ENCODE data around the gene RASAL2.
"Not testable (repeated sequence)": the region's sequence is repeated elsewhere in the genome, so short reads cannot be mapped to it uniquely, and the experiment has no call there.

The RASAL2 gene

DNA sequence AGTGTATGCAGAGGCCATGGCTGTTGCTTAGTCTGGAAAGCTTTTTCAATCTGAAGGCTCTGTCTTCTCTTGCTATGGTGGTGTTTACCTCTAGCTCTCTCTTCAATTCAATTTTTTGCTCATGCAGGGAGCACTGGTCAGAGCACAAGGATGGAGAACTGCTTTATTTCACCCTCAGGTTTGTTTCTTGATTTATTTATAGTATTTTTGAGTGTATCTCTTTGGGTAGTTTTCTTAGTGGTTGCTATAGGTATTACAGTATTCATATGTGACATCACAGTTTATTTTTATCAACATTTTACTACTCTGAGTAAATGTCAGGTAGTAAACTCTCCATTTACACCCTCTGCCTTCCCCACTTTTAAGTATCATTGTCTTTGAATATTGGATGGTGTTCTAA is 147.9 kb downstream of the RASAL2 start:
- no peak for DNase-seq

DNA sequence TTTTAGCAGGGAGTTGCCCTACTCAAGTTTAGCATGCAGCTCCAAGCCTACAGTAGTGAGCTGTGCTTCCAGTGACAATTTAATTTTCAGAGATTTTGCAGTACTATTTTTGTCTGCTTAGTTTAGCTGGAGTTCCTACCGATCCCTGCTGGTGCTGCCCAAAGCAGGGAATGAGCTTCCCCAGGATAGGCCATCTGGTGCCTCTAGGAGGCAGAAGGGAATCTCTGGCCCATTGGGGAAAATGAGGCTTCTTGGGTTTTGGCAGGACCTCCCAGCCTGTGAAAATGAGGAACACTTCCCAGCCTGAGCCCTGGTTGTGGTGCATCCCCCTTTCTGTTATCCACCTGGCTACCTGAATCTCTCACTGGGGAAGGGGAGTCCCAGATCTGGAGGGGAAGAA is 149.2 kb downstream of the RASAL2 start:
- no peak for DNase-seq

- no peak for DNase-seq
Observed at GRCh38 chr1:178243890-178244289, 150.0 kb downstream of the RASAL2 start.

GRCh38 chr1:178248284-178248683 is 154.4 kb downstream of the RASAL2 start:
- DNase-seq, result not testable (repeated sequence)

GRCh38 chr1:178253581-178253980 is 159.7 kb downstream of the RASAL2 start:
- DNase-seq, result not testable (repeated sequence)

DNA sequence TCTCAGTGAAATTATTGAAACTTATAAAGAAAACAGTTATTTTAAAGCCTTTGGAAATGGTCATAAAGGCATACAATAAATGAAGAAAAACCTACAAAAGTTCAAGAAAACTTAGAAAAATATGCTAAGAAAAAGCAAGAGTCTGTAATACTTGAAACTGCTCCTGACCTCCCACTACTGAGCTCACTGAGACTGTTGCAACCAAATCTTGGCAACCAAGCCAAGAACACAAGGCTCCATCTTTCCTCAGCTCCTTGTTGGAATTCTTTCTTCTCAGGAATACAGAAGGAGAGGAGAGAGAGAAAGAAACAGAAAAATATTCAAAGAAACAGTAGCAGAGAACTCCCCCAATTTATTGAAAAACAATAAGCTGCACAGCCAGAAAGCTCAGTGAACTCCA is 160.5 kb downstream of the RASAL2 start:
- no peak for DNase-seq

- no peak for DNase-seq
Observed at GRCh38 chr1:178258536-178258935, 164.6 kb downstream of the RASAL2 start.

- DNase-seq, result no peak
Observed at GRCh38 chr1:178262120-178262500, 168.2 kb downstream of the RASAL2 start.

GRCh38 chr1:178263341-178263740 is 169.4 kb downstream of the RASAL2 start:
- no peak for DNase-seq

DNA sequence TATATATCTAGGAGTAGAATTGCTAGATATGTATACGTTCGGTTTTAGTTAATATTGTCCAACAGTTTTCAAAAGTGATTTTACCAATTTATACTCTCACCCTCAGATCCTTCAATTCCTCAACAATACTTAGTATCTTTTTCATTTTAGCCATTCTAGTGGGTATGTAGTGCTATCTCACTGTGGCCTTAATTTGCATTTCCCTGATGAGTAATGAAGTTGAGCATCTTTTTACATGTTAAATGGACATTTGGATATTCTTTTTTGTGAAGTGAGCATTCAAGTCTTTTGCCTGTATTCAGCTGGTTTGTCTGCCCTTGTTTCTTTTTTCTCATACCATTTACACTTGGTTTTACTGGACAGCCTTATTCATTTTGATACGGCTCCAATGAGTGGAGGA is 172.2 kb downstream of the RASAL2 start:
- DNase-seq, result no peak

GRCh38 chr1:178266619-178267066 is 172.7 kb downstream of the RASAL2 start:
- DNase-seq, result no peak

DNA sequence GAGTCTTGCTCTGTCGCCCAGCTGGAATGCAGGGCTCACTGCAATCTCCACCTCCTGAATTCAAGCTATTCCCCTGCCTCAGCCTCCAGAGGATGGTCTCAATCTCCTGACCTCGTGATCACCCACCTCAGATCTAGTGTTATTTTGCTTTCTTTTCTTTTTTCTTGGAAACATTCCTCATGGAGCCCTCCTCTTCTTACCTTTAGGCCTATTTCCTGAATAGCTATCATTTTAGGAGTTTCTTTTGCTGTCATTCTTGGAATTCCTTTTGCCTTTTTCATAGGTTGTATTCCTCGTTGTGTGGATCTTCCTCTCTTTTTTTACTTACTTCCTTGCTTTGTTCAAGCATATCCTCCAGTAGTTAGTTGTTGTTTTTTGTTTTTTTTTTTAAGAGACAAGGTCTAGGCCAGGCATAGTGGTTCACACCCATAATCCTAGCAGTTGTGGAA is 173.8 kb downstream of the RASAL2 start:
- DNase-seq, result no peak

GRCh38 chr1:178271471-178271870 is 177.6 kb downstream of the RASAL2 start:
- DNase-seq, result no peak

- no peak for DNase-seq
Observed at GRCh38 chr1:178273707-178274410, 180.0 kb downstream of the RASAL2 start.

DNA sequence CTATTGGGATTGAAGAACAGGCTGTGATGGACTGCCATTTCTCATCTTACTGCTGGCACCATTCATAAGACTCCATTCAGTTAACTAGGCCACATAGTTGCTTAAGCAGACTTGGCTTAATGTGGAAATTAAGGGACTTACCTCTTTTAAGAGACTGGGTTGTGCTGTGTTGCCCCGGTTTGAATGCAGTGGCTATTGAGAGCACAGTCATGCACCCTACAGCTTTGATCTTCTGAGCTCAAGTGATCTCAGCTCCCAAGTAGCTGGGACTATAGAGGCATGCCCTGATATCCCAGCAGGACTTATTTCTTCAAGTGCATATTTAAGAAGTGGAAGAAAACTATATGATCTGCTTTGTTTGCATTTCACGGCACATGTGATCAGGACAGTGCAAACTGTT is 181.1 kb downstream of the RASAL2 start:
- no peak for DNase-seq

DNA sequence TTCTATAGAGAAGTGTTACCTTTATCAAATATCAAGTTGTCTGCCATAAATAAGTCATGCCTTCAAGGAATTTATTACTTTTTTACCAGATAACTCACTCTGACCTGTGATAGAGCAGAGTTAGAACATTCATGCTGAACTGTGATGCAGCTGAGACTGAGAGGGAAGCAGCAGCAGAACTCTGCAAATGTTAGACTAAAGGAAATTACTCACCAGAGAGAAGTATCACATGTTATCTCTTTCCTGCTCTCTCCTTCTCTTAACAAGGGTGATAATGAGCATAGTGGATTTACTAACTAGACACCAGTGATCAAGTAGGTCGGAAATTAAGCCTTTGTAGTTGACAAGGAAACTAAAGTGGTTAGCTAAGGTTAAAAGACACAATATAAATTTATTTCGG is 181.6 kb downstream of the RASAL2 start:
- DNase-seq, result no peak

DNA sequence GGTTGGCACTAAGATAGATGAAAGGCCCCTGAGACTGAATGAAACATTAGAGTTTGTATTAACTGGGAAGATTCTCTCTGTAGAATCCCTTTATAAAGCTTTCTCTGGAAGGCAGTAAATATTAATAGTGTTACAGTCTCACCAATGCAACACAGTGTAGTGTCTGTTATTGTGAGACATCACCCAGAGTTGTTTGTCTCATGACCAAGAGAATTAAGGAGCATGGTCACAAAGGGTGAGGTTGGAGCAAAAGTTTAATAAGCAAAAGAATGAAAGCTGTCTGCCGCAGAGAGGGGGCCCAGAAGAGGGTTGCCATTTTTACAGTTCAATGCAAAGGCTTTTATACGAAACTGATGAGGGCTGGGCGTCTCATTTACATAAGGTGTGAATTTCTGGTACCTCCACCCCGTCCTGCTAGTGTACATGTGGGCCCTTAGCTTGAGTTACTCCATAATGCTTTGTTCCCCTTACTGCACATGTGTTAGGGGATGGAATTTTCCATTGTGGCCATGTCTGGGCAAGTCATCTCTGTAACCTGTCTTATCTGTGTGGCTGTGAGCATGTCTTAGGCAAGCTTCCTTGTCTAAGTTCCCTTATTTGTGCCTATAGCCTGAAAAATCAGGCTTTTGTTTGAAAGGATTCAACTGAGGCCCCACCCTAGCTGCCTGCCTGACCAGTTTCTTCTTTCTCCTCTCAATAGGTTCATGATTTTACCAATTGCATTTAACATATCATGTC is 184.1 kb downstream of the RASAL2 start:
- DNase-seq, result no peak

GRCh38 chr1:178278916-178279686 is 185.2 kb downstream of the RASAL2 start:
- DNase-seq, result no peak

DNA sequence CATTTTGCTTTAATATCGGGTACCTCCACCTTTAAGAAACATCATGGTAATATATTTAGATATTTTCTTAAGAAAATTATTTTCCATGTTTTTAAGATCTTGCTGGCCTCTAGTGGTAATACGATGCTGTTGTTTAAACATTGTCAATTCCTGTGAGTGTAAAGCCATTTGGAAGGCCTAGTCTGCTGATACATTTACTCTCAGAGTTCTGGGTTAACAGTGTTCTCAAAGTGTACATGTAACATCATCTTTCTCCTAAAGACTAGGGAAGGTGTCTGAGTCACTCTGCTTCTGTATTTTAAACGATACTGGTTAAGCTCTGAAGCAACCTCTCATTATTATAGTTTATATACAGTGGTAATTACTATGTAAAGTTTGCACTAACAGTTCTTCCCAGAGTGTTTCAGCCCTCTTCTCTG is 189.1 kb downstream of the RASAL2 start:
- no peak for DNase-seq

- DNase-seq, result no peak
Observed at GRCh38 chr1:178283409-178283808, 189.5 kb downstream of the RASAL2 start.

- DNase-seq, result no peak
Observed at GRCh38 chr1:178284058-178284457, 190.2 kb downstream of the RASAL2 start.

DNA sequence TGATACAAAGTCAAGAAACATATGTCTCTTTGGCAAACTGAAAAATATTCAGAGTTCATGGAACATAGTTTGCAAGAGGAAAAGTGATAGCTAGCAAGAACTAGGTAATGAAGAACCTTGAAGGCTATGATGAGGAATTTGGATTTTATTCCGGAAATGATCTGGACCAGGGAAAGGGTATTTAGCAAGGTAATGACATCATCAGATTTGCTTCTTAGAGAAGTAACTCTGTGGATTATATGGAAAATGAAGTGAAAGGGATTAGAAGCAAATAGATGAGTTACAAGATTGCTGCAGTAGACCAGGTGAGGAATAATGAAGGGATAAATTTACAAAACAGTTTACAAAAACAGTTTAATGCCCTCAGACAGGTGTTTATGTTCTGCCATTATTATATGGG is 197.3 kb downstream of the RASAL2 start:
- no peak for DNase-seq

GRCh38 chr1:178294654-178295053 is 200.8 kb downstream of the RASAL2 start:
- no peak for DNase-seq

GRCh38 chr1:178300352-178300699 is 206.4 kb downstream of the RASAL2 start:
- DNase-seq, result no peak
